ENCODE measurements around the gene LRRC4C.

The LRRC4C gene

DNA sequence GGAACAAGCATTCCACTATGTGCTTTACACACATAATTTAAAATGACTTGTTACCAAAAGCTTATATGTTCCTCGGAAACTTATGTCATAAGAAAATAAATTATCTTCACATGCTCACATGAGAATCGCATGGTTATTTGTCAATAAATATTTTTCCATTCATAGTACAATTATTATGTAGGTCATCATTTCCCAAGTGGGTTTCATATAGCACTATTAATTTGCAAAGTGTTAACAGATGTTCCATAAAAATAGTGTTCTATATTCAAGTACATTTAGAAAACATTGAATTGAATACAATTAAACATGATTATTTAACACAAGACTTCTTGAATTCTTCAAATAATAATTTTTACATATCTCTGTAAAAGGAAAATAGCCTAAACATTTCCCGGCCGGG lies 23.9 kb downstream of the LRRC4C start:
- H3K4me3 ChIP-seq (ENCODE audit: low read length), result no peak overlapping the region
- DNase-seq (ENCODE audit: low read depth, low spot score), result no peak

DNA sequence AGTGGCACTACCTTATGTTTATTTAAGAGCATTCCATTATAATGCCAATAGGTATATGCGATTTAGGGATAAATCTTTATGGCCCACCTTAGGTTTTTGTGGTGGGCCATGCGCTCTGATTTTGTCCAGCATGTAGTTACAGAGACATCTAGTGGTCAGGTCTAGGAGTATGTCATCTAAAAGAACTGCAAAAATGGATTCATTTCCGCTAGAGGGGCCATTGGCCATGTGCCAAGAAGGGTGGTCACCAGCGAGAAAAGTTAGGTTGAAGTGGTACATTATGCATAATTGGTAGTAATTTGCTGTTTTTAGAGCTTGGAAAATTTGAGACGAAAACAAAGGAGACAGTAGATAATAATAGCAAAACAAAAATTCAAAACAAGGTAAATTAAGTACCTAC lies 27.7 kb downstream of the LRRC4C start:
- H3K4me3 ChIP-seq (ENCODE audit: low read length), result no peak overlapping the region
- peak; percentile 16 for DNase-seq (ENCODE audit: low read depth, low spot score)

DNA sequence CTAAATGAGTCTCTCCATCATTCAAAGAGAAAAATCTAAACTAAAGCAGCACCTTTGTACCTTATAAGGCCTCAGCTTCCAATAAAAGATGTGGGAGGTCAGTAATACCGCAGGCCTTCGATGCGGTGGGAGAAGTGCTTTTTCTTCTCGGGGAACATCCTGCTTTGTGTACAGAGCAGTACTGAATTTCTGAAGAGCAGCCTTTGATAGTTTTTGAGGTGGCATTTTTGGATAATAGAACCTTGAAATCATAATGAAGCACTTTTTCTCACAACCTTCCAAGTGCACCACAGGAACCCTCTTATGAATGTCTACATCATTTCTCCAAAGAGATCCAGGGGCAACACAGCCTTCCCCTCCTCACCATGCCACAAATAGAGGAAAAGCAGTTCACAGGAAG lies 39.6 kb downstream of the LRRC4C start:
- no peak overlapping the region for H3K4me3 ChIP-seq (ENCODE audit: low read length)
- no peak for DNase-seq (ENCODE audit: low read depth, low spot score)

DNA sequence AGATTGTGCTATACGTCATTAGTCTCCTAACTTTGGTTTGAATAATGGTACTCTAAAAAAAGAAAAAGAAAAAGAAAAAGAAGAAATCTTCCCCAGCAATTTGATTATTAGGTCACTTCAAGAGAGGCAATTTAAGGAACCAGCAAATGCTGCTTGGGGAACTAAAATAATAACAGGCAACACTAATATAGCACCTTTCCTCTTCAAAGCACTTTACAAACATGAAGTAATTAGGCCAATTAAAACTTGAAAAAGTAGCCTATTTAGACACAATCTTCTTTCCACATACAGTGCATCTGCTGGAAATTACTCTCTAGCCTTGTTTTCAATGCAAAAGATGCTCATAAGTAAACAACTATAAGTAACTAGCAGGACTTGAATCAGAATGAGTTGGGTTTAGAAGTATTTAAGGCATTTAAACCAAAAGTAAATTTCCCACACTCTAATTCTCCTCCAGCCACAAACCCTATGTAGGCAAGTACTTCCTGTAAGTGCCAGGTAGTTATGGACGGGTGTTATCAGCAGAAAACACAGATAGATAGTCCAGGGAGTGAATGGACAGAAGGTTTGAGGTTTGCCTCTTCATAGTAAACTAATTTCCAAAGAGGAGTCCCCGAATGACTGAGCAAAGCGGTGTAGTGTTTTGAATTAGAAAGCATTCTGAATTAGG lies 44.5 kb downstream of the LRRC4C start:
- DNase-seq (ENCODE audit: low read depth, low spot score), result no peak
- H3K4me3 ChIP-seq (ENCODE audit: low read length), result no peak overlapping the region

DNA sequence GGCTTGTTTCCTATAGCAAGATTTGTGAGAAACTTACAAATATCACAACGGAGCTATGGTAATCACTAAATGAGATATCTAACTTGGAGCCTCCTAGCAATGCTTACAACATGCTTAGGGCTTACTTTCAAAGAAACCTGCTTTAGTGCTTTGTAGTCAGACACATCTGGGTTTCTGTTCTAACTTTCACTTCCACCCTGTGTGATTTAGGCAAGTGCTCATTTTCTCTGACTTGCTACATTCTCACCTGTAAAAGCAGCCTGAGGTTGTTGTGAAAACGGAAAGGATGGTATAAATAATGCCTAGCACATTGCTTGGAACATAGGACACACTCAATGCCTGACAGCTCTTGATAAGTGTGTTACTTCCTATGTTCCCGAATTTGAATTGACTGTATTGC lies 45.6 kb downstream of the LRRC4C start:
- H3K4me3 ChIP-seq (ENCODE audit: low read length), result no peak overlapping the region
- no peak for DNase-seq (ENCODE audit: low read depth, low spot score)

DNA sequence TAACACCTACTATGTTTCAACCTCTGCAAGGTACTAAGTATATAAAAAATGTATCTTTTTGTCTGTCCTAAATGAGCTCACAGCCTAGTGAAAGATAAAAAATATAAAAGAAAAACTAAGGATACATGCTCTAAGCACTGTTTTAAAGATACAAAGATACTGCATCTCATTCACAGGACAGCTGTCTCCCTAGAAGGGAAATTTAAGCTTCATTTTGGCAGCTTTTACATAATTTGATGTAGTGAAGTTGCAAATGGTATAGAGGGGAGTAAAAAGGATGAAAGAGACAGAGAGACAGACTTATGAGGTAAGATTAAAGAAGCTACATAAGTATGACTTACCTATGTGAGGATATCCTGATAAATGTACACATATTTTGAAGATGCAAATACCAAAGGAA lies 53.6 kb downstream of the LRRC4C start:
- H3K4me3 ChIP-seq (ENCODE audit: low read length), result no peak overlapping the region
- no peak for DNase-seq (ENCODE audit: low read depth, low spot score)

DNA sequence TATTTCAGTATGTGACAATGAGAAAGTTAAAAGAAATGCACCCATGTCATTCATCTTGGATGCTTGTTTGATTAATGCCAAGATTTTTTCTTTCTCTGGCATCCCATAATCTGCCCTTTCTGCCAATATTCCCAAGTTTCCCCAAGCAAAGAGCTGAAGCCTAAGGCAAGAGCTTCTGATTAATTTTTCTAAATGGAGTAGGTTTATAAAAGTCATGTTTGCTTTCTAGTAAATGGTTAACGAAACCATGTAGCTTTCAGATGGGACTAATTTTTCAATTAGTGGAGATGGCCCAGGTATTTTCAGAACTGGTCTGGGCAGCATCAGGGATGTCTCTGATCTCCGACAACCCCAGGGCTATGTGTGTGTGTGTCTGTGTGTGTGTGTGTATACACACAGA lies 55.3 kb downstream of the LRRC4C start:
- H3K4me3 ChIP-seq (ENCODE audit: low read length), result no peak overlapping the region
- no peak for DNase-seq (ENCODE audit: low read depth, low spot score)

DNA sequence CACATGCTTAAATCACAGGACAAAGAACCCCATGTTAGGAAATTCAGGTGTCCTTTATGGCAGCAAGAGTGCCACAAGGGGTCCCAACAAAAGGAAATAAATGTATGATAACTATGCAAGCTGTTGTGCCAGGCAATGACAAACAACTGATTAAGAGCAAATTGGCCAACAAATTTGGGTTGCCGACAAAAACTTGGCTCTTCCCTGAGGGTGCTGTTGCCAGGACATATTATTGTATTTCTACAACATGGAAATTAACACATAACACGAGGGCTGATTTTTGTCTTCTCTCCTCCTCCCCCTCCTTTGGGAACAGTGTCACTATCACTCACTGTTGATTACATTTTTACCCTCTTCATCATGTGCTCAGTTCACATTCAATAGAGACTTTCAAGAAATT lies 56.0 kb downstream of the LRRC4C start:
- DNase-seq (ENCODE audit: low read depth, low spot score), result no peak
- no peak overlapping the region for H3K4me3 ChIP-seq (ENCODE audit: low read length)

DNA sequence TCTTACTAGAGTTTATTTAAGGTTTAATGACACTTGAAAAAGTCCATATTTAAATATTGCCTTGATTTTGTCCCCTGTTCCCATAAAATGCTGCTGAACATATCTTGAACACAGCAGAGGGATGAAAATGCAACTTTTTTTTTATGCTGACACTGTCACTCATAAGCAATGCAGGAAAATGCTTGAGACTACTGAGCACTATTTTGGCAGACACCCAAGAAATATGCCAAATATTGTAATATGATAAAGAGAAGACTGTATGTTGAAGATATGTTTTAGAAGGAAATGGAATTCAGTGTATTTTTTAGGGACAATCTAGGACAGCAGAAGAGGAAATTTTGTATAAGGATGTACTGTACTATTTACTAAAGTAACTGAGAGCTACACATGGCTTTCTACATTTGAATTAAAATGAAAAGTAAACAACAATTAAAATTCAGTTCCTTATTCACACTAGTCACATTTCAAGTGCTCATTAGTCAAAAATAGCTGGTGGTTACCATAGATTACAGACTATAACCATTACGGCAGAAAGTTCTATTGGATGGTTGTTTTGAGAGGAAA lies 58.6 kb downstream of the LRRC4C start:
- no peak overlapping the region for H3K4me3 ChIP-seq (ENCODE audit: low read length)
- DNase-seq (ENCODE audit: low read depth, low spot score), result no peak

DNA sequence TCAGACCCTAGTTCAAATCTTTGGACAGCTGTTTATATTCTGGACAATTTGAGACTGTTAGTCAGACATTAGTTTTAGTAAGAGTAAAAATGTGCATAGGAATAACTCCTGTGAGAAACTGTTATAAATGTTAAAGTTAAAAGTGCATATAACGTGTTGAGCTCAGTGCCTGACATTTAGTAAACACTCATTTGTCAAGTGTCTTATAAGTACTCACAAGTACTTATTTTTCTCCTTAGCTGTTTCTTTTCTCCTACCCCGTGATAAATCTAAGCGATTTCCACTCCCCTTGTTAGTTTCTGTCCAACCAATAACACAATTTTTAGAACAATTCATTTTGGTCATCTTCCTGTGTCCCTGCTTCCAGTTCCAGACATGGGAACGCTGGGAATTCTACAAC lies 59.3 kb downstream of the LRRC4C start:
- DNase-seq (ENCODE audit: low read depth, low spot score), result no peak
- H3K4me3 ChIP-seq (ENCODE audit: low read length), result no peak overlapping the region

DNA sequence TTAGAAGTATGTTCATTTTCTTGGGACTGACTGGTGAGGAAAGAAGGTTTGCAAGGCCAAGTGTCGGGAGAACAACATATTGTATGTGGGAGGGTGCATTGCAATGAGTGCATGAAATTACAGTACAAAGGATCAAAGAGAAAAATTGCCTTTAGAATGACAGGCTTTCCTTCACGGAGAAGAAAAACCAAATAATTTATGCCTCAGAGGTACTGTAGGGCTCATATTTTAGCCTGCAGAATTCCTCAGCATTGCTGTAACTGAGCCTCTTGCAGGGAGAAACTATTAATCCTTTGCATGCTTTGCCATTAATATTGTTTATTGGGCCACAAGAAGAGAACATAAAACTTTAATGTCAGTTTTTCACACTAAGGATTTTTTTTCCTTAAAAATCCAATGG lies 60.1 kb downstream of the LRRC4C start:
- DNase-seq (ENCODE audit: low read depth, low spot score), result no peak
- no peak overlapping the region for H3K4me3 ChIP-seq (ENCODE audit: low read length)

DNA sequence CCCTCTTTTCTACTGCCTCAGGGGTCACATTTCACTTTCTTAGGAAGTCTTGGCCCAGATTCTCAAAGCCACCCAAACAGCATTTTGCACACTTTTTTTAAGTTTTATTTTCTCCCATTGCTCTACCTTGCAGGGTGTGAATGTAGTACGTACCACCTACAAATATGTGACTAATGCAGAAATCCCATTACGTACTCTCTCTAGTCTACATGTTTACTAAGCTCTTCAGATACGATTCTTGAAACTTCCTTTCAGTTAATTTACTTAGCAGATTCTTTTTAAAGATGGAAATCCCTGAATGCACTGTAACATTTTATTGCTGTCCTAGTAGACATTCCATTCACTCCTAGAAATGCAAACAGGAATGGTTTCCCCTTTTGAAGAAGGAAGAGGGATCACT lies 61.3 kb downstream of the LRRC4C start:
- no peak for DNase-seq (ENCODE audit: low read depth, low spot score)
- H3K4me3 ChIP-seq (ENCODE audit: low read length), result no peak overlapping the region

DNA sequence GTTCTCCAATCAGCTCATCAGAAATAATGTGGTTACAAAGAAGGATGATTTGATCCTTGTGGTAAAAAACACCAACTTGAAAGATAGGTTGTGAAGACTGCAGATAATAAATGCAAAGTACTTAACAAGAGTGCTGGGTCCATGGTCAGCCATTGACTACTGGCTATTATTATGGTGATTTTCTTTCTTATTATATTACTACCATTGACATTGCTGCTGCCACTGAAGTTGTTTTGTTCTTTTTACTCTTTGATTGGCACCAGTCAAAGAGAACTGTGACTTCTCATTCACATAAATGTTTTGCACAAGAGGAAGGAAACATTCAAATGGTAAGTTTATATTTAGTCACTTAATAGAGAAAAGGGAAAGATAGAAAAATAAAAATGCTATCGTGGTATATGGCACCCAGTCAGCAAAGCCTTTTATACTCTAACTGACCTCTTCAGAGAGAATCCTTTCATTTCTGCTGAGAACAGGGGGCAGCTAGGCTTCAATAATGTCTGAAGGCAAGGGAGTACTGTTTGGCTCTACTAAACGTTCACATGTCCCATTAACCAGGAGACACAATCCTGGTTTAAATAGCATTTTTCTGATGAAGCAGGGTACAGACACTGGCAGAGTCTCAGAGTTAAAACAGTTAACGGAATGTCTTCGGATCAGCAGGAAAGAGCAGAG lies 64.8 kb downstream of the LRRC4C start:
- no peak for DNase-seq (ENCODE audit: low read depth, low spot score)
- H3K4me3 ChIP-seq (ENCODE audit: low read length), result no peak overlapping the region

DNA sequence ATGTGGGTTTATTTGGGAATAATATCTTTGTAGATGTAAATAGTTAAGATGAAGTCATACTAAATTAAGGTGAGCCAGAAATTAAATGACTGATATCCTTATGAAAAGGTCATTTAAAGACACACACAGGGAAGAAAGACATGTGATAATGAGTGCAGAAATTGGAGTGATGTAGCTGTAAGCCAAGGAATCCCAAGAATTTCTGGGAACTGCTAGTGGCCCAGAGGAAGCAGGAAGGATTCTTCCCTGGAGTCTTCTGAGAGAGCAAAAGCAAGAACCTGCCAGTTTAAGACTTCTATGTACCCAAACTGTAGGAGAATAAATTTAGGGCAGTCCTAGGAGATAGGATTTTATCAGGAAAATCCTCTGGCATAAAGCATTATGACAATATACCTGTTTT lies 66.9 kb downstream of the LRRC4C start:
- no peak for DNase-seq (ENCODE audit: low read depth, low spot score)
- H3K4me3 ChIP-seq (ENCODE audit: low read length), result no peak overlapping the region

DNA sequence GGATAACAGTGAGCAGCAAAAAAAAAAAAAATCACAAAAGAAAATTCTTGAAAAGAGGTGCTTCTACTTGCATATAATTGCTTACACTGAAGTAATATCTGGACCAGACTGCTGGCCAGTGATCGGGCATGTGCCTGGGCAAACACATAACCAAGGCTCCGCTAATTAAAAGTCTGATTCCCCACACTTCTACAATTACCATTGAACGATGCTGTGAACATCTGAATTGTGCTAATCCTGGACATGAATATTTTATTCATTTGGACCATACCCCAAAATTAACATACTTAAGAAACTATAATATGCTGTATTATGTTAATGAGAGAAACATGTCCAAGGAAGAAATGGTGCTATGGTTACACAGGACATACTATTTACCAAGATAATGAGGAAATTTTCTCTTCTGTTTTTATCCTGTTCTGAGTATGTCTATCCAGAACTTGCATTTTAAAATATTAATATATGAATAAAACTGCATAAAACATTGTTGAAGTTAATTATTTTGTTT lies 69.8 kb downstream of the LRRC4C start:
- H3K4me3 ChIP-seq (ENCODE audit: low read length), result no peak overlapping the region
- no peak for DNase-seq (ENCODE audit: low read depth, low spot score)

DNA sequence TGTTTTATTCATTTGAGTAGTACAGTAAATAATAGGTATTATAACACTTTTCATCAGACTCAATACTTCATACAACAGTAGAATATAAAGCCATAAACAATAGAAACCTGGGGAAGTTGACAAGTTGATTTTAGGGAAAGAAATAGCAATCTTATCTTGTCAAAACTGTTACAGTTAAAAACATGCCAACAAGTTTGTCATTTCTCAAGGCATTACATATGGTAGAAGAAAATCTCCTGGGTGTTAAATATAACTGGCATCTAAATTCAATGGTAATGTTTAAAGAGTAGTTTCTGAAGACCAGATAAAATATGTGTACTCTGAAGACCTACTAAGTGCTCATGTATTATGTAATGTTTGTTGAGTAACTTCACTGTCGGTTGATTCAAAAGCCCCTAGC lies 75.1 kb downstream of the LRRC4C start:
- H3K4me3 ChIP-seq (ENCODE audit: low read length), result no peak overlapping the region
- no peak for DNase-seq (ENCODE audit: low read depth, low spot score)

DNA sequence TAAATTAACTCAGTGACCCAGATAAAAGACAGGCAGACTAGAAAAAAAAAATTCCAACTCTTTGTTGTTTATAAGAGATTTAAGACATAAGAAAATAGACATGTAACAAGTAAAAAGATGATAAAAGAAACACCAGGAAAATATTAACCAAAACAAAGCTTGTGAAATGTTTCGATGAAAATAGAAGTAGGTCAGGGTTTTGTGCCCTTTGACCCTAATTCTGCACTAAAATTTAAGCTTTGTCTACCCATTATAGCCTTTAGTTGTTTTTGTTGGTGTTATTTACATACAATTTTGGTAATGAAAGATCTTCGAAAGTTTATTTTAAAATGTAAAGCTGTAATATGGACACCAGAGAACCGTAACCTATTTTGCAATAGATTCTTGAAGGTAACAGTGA lies 75.7 kb downstream of the LRRC4C start:
- DNase-seq (ENCODE audit: low read depth, low spot score), result no peak
- H3K4me3 ChIP-seq (ENCODE audit: low read length), result no peak overlapping the region

DNA sequence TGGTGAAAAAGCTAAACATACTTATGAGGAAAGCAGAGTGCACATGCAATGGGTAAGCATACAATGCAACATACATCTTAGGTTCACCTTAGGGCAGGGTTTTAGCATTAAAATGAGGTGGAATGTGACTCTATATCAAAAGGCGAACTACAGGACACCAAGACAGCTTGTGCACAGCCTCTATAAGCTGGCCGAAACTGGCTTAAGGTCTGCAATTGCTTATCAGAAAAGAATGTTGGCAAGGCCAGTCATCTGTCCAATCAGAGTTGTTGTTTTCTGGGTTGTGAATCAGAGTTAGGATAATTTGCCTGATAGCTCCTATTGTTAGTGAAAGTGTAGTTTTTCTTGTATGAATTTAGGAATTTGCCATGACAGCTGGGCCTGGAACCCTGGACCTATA lies 76.5 kb downstream of the LRRC4C start:
- DNase-seq (ENCODE audit: low read depth, low spot score), result no peak
- H3K4me3 ChIP-seq (ENCODE audit: low read length), result no peak overlapping the region

DNA sequence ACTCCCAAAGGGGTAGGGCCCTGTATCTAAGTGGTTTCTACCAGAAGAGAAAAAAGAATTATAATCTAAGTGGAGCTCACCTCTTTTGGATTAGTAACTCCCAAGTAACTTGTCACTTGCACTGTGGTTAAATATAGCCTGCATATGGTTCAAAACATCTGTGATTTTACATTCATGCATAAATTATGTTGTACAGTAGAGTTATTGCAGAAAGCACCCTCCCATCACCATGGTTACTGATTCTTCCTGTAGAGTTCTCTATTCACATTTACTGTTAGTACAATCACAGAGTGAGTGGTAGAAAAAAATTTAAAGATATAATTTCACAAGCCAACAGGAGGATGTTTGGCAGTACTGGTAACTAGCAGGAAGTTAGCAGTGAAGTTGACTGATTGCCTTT lies 80.4 kb downstream of the LRRC4C start:
- no peak overlapping the region for H3K4me3 ChIP-seq (ENCODE audit: low read length)
- DNase-seq (ENCODE audit: low read depth, low spot score), result no peak

DNA sequence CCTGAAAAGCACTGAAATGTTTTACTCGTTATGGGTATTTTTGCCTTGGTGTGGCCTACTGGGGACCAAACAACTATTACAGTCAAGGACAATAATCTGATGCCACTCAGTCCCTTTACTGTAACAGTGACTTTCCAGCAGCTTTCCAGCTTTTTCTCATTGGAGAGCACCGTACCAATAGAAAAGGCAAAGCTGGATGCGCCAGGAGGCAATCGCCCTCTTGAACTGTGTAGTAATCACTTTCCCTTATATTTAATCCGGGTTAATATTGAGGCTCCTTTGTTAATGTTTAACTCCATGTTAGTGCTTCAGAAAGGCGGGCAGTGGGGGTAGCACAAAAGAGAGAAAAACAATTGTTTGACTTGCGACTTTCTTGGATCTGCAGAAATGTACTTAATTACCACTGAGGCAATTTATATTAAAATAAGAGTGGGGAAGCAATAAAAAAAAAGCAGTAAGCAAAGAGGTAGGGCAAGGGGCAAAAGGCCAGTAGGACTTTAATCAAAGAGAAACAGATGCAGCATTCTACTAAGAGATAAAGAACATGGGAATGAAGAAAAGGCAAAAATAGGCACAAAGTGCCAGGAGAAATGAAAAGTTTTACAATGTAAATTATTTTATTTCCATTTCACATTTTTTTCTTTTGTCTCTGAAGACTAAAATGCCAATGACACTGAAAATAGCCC lies 81.6 kb downstream of the LRRC4C start:
- DNase-seq (ENCODE audit: low read depth, low spot score), result no peak
- no peak overlapping the region for H3K4me3 ChIP-seq (ENCODE audit: low read length)

Measured in Jurkat, Clone E6-1 (cell line).